Smooth muscle cell (in vitro differentiated cells): ENCODE data around the gene TNK2. TPM values are rescaled to one million over a fixed set of nuclear protein-coding genes. Genes with fewer than 3 reads are reported as not detected.

ENCODE experiments used
- DNase-seq: peaks from one replicate; lab custom pipeline; 2025; ENCODE audit not compliant: unreplicated experiment; lab: John Stamatoyannopoulos, UW
- H2AFZ ChIP-seq: fragments of 200-600 bp; sonication (generic); 2 replicates; pipeline ENCODE4 v1.6.0; 2016; ENCODE audit warnings: antibody characterized with exemption, low read depth, mild to moderate bottlenecking
- H3F3A ChIP-seq: fragments of 200-600 bp; sonication (generic); 2 replicates; pipeline ENCODE4 v1.6.0; 2017; ENCODE audit warnings: antibody characterized with exemption, low read depth
- H3K27ac ChIP-seq: fragments of 200-600 bp; sonication (generic); 2 replicates; pipeline ENCODE4 v1.5.1; 2016; ENCODE audit warnings: low read depth, mild to moderate bottlenecking
- H3K27me3 ChIP-seq: fragments of 200-600 bp; sonication (generic); 2 replicates; pipeline ENCODE4 v1.6.1; 2016; ENCODE audit warnings: low read depth, mild to moderate bottlenecking
- H3K36me3 ChIP-seq: fragments of 200-600 bp; sonication (generic); 2 replicates; pipeline ENCODE4 v1.5.1; 2016; ENCODE audit warnings: low read depth
- H3K4me1 ChIP-seq: fragments of 200-600 bp; sonication (generic); 2 replicates; pipeline ENCODE4 v1.5.1; 2016; ENCODE audit warnings: low read depth
- H3K4me2 ChIP-seq: fragments of 200-600 bp; sonication (generic); 2 replicates; pipeline ENCODE4 v1.6.0; 2016; ENCODE audit warnings: mild to moderate bottlenecking
- H3K4me3 ChIP-seq: fragments of 200-600 bp; sonication (generic); 2 replicates; pipeline ENCODE4 v1.5.1; 2016; ENCODE audit warnings: mild to moderate bottlenecking
- H3K79me2 ChIP-seq: fragments of 200-600 bp; sonication (generic); 2 replicates; pipeline ENCODE4 v1.6.0; 2016; ENCODE audit warnings: low read depth, mild to moderate bottlenecking
- H3K9ac ChIP-seq: fragments of 200-600 bp; sonication (generic); 2 replicates; pipeline ENCODE4 v1.6.0; 2016; ENCODE audit warnings: low read depth
- H3K9me3 ChIP-seq: fragments of 200-600 bp; sonication (generic); replicated peaks from 2 replicates; pipeline ENCODE4 v1.5.1; 2016; ENCODE audit warnings: low read depth
- H4K20me1 ChIP-seq: fragments of 200-600 bp; sonication (generic); 2 replicates; pipeline ENCODE4 v1.6.0; 2016; ENCODE audit warnings: low read depth
- CTCF ChIP-seq: fragments of 200-600 bp; sonication (generic); IDR thresholded peaks from 2 replicates; pipeline ENCODE4 v1.5.1; 2017; ENCODE audit warnings: borderline replicate concordance, mild to moderate bottlenecking, antibody characterized with exemption; ENCODE audit not compliant: insufficient read depth, poor library complexity, severe bottlenecking
- WGBS: methylation state at CpG from one replicate; pipeline ENCODE4 v1.1.7; 2016; ENCODE audit warnings: low lambda C conversion rate; 5-methylcytosine and 5-hydroxymethylcytosine counted together
- polyA plus RNA-seq: library from polyadenylated mRNA; unstranded; fragments of >200 nt; fragmentation: Nextera tagmentation; extraction: Ambion mirVana; gene quantifications from 2 replicates; pipeline ENCODE4 v1.2.1, GENCODE V29; 2016
- total RNA-seq: library from RNA; depleted of rRNA; stranded (reverse); fragments of >200 nt; gene quantifications from 2 replicates; pipeline ENCODE4 v1.2.3, GENCODE V29; 2014

TNK2 gene
- total and polyA plus RNA-seq, 2 experiments from 2014 or later = 2.8 to 10.6 TPM

GRCh38 chr3:195913382-195913781, 5.0 kb upstream of the TNK2 start:
- H3K9ac ChIP-seq = no peak overlapping the region
- H3K4me2 ChIP-seq = no peak overlapping the region
- no peaks in the 10 kb centered on the region for H3K27me3 ChIP-seq
- H4K20me1 ChIP-seq = peaks cover 4% of the 10 kb centered on the region
- H3F3A ChIP-seq = peaks cover 9% of the 10 kb centered on the region
- peaks cover 11% of the 10 kb centered on the region for H3K4me1 ChIP-seq
- no peaks in the 10 kb centered on the region for H3K79me2 ChIP-seq
- 91% methylated on average over 11 of the region's 11 CpGs for WGBS
- DNase-seq = no peak
- no peaks in the 10 kb centered on the region for H3K9me3 ChIP-seq
- no peaks in the 10 kb centered on the region for H3K36me3 ChIP-seq
- no peak overlapping the region for H2AFZ ChIP-seq
- no peak overlapping the region for H3K27ac ChIP-seq
- no peak overlapping the region for H3K4me3 ChIP-seq
- no peak for TF ChIP-seq CTCF

- DNase-seq = no peak
- TF ChIP-seq CTCF = no peak
- Histone ChIP-seq H3K27me3 (no peaks in the 10 kb centered on the region), H3F3A (peaks cover 9% of the 10 kb centered on the region), H2AFZ (no peak overlapping the region), H3K9me3 (no peaks in the 10 kb centered on the region), H3K4me3 (no peak overlapping the region), H3K36me3 (no peaks in the 10 kb centered on the region), H4K20me1 (peaks cover 19% of the 10 kb centered on the region), H3K4me2 (no peak overlapping the region), H3K9ac (no peak overlapping the region), H3K79me2 (no peaks in the 10 kb centered on the region), H3K27ac (no peak overlapping the region), H3K4me1 (peaks cover 18% of the 10 kb centered on the region)
- WGBS = 55% methylated on average over 4 of the region's 4 CpGs
Measured at GRCh38 chr3:195911946-195912270, 3.6 kb upstream of the TNK2 start.

GRCh38 chr3:195911041-195911945, 2.9 kb upstream of the TNK2 start:
- Histone ChIP-seq H3K79me2 (no peaks in the 10 kb centered on the region), H3K4me1 (peaks cover 20% of the 10 kb centered on the region), H3K9me3 (no peaks in the 10 kb centered on the region), H3K27ac (no peak overlapping the region), H3F3A (peaks cover 9% of the 10 kb centered on the region), H3K4me3 (no peak overlapping the region), H3K9ac (no peak overlapping the region), H3K4me2 (no peak overlapping the region), H3K27me3 (no peaks in the 10 kb centered on the region), H4K20me1 (peaks cover 25% of the 10 kb centered on the region), H3K36me3 (no peaks in the 10 kb centered on the region), H2AFZ (no peak overlapping the region)
- WGBS = 77% methylated on average over 14 of the region's 14 CpGs
- no peak for TF ChIP-seq CTCF
- DNase-seq = no peak

- Histone ChIP-seq H3K4me1 (peaks cover 20% of the 10 kb centered on the region), H3K27me3 (no peaks in the 10 kb centered on the region), H3K36me3 (no peaks in the 10 kb centered on the region), H3K4me3 (peak overlapping the region; percentile 51), H2AFZ (peak overlapping the region; percentile 76), H3K79me2 (peaks cover 2% of the 10 kb centered on the region), H4K20me1 (peaks cover 26% of the 10 kb centered on the region), H3F3A (peaks cover 9% of the 10 kb centered on the region), H3K9ac (no peak overlapping the region), H3K9me3 (no peaks in the 10 kb centered on the region), H3K27ac (peak overlapping the region; percentile 37), H3K4me2 (peak overlapping the region; percentile 77)
- no peak for DNase-seq
- TF ChIP-seq CTCF = no peak
- 71% methylated on average over 8 of the region's 8 CpGs for WGBS
Measured at GRCh38 chr3:195910499-195910845, 2.1 kb upstream of the TNK2 start.
